ENCODE measurements around the gene ZP4.

The ZP4 gene, protein sequence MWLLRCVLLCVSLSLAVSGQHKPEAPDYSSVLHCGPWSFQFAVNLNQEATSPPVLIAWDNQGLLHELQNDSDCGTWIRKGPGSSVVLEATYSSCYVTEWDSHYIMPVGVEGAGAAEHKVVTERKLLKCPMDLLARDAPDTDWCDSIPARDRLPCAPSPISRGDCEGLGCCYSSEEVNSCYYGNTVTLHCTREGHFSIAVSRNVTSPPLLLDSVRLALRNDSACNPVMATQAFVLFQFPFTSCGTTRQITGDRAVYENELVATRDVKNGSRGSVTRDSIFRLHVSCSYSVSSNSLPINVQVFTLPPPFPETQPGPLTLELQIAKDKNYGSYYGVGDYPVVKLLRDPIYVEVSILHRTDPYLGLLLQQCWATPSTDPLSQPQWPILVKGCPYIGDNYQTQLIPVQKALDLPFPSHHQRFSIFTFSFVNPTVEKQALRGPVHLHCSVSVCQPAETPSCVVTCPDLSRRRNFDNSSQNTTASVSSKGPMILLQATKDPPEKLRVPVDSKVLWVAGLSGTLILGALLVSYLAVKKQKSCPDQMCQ

DNA sequence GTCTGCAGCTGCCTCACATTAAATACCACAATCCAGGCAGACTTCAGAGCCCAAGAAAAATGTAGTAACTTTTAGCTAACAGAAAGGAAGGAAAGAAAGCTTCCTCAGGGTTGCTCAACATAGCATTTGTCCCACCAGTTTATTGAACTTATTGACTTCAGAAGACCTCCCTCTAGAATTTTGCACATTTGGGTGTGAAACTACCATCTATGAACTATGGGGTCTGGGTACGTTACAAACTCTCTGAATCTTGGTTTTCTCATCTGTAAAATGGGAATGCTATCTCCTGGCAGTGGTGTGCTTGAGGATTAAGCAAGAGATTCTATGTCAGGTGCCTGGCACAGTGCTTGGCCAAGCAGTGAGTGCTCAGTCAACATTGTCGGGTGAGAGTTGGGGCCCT lies at the start of gene ZP4:
Gene ZP4 (minus strand): TSS at position 101 of the 400 bp plus-strand sequence. CDS start 287 bp downstream, outside the sequence.
- Mint-ChIP-seq H3K27me3 (ENCODE audit: low read depth) (no peaks in the 10 kb centered on the region), H3K27ac (no peak within 1 kb of the TSS), H3K4me1 (ENCODE audit: low read depth) (no peaks in the 10 kb centered on the region), H3K9me3 (no peaks in the 10 kb centered on the region), H3K4me3 (no peak within 1 kb of the TSS), H3K36me3 (ENCODE audit: low read depth) (no peaks in the 10 kb centered on the region)

DNA sequence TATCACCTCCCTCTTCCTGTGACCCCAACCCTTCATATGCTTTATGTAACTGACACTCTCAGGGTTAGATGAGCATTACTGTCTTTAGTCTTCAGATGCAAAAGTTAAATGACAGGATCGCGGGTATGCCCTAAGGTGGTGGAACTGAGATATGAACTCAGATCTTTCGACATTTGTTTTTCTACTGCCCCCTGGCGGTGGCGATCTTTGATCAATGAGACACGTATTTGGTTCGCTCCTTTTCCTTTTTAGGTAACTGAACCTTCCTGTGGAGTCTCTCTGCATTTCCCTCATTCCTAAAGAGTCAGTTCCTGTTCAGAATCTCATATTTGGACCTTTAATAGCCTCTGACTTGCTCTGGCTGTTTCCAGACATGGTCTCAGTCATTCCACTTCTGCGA lies 47.8 kb upstream of the ZP4 start:
- Mint-ChIP-seq H3K36me3 (ENCODE audit: low read depth) (no peaks in the 10 kb centered on the region), H3K27me3 (ENCODE audit: low read depth) (no peaks in the 10 kb centered on the region), H3K27ac (no peak overlapping the region), H3K9me3 (peaks cover 9% of the 10 kb centered on the region), H3K4me1 (ENCODE audit: low read depth) (no peaks in the 10 kb centered on the region), H3K4me3 (no peak overlapping the region)

DNA sequence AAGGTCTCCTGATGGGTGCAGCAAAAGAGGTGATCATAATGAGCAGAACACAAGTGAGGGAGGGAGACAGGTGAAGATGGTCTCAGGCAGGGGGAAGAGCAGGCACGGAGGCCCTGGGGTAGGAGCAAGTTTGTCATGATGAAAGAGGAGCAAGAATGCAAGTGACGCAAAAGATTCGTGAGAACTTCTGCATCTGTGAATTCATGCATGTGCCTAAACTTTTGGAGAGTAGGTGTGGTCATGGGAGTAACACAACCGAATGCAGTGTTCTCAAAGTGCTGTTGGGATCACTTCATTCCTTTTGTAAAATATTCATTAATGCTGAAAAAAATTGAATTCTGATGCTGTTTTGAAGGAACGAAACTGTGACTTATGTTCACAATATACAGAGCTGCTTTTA lies 47.3 kb upstream of the ZP4 start:
- H3K4me1 Mint-ChIP-seq (ENCODE audit: low read depth) = no peaks in the 10 kb centered on the region
- no peak overlapping the region for H3K27ac Mint-ChIP-seq
- no peaks in the 10 kb centered on the region for H3K27me3 Mint-ChIP-seq (ENCODE audit: low read depth)
- no peak overlapping the region for H3K4me3 Mint-ChIP-seq
- H3K9me3 Mint-ChIP-seq = peaks cover 9% of the 10 kb centered on the region
- no peaks in the 10 kb centered on the region for H3K36me3 Mint-ChIP-seq (ENCODE audit: low read depth)

DNA sequence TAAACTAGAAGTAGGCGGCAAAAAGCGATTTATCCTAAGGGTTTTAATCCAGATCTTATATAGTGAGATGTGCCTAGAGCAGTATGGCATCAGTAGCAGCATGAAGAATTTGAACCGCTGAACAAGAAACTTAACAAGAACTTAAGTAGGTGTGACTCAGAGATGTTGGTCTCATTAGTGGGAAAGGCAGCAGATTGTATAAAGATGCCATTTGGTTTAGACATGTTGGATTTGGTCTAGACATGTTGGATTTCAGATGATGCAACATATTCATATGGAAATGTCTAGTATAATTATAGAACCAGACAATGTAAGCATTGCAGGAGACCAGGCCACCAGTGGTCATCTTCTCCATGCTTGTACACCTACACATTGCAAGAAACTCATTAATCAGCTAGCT lies 42.1 kb upstream of the ZP4 start:
- no peaks in the 10 kb centered on the region for H3K36me3 Mint-ChIP-seq (ENCODE audit: low read depth)
- H3K27me3 Mint-ChIP-seq (ENCODE audit: low read depth) = no peaks in the 10 kb centered on the region
- no peaks in the 10 kb centered on the region for H3K4me1 Mint-ChIP-seq (ENCODE audit: low read depth)
- no peak overlapping the region for H3K4me3 Mint-ChIP-seq
- H3K27ac Mint-ChIP-seq = no peak overlapping the region
- H3K9me3 Mint-ChIP-seq = peaks cover 7% of the 10 kb centered on the region

DNA sequence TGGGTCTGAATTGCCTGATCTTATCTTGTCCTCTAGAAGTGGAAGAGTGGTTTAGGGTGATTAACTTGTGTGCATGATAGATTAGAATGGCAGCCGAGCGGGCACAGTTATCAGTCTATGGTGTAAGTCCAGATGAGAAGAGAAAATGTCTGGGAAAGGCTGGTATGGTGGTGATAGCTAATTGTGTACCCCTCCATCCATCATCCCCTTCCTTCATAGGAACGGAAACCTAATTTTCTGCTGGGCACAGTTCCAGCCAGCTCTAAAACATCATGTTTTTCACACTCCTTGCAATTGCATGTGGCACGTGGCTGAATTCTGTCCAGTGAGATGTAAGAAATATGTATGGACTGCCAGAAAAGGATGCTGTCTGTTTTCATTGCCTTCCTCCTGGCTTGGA lies 40.9 kb upstream of the ZP4 start:
- H3K27ac Mint-ChIP-seq = no peak overlapping the region
- H3K4me1 Mint-ChIP-seq (ENCODE audit: low read depth) = no peaks in the 10 kb centered on the region
- H3K36me3 Mint-ChIP-seq (ENCODE audit: low read depth) = no peaks in the 10 kb centered on the region
- no peak overlapping the region for H3K4me3 Mint-ChIP-seq
- H3K9me3 Mint-ChIP-seq = peaks cover 6% of the 10 kb centered on the region
- no peaks in the 10 kb centered on the region for H3K27me3 Mint-ChIP-seq (ENCODE audit: low read depth)

DNA sequence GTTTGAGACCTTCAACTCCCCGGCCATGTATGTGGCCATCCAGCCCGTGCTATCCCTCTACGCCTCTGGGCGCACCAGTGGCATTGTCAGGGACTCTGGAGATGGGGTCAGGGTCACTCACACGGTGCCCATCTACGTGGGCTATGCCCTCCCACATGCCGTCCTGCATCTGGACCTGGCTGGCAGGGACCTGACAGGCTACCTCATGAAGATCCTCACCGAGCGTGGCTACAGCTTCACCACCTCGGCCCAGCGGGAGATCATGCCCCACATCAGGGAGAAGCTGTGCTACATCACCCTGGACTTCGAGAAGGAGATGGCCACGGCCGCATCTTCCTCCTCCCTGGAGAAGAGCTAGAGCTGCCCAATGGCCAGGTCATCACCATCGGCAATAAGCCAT lies 36.5 kb upstream of the ZP4 start:
- H3K36me3 Mint-ChIP-seq (ENCODE audit: low read depth) = no peaks in the 10 kb centered on the region
- no peak overlapping the region for H3K4me3 Mint-ChIP-seq
- H3K27ac Mint-ChIP-seq = no peak overlapping the region
- no peaks in the 10 kb centered on the region for H3K4me1 Mint-ChIP-seq (ENCODE audit: low read depth)
- no peaks in the 10 kb centered on the region for H3K27me3 Mint-ChIP-seq (ENCODE audit: low read depth)
- no peaks in the 10 kb centered on the region for H3K9me3 Mint-ChIP-seq

DNA sequence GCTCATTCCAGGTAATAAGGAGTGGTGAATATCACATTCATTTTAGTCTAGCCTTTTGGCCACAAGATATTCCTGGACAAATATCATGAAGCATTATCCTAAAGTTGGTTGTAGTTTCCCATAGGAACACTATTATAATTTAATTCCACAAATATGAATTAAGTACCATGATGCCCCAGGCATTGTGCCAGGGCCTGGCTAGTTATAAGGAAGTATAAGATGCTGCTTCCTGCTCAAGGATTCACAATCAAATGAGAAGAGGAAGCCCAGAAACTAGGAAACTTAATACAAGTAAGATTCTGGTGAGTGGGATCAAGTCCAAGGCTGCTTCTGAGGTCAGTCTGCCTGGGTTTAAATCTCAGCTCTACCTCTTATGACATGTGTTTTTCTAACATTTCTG lies 30.6 kb upstream of the ZP4 start:
- H3K27me3 Mint-ChIP-seq (ENCODE audit: low read depth) = no peaks in the 10 kb centered on the region
- H3K36me3 Mint-ChIP-seq (ENCODE audit: low read depth) = no peaks in the 10 kb centered on the region
- H3K9me3 Mint-ChIP-seq = peaks cover 23% of the 10 kb centered on the region
- H3K4me3 Mint-ChIP-seq = no peak overlapping the region
- H3K27ac Mint-ChIP-seq = no peak overlapping the region
- no peaks in the 10 kb centered on the region for H3K4me1 Mint-ChIP-seq (ENCODE audit: low read depth)

DNA sequence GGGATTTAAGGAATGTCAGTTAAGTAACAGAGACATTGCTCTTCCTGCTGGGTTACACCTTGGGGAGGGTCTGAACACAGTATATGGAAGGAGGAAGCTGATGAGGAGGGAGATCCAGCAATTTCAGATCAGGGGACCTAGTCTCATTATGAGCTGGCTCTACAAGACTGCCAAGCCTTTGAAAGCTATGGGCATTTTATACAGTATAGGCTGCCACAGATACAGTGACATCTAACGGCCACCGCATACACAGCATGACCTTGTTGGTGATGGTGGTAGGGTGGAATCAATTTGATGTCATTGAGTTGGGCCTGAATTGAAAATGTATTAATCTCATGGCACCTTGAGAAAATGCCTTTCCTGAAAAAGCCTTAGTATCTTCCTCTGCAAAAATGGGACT lies 22.6 kb upstream of the ZP4 start:
- Mint-ChIP-seq H3K27ac (no peak overlapping the region), H3K9me3 (peaks cover 20% of the 10 kb centered on the region), H3K27me3 (ENCODE audit: low read depth) (no peaks in the 10 kb centered on the region), H3K36me3 (ENCODE audit: low read depth) (no peaks in the 10 kb centered on the region), H3K4me1 (ENCODE audit: low read depth) (no peaks in the 10 kb centered on the region), H3K4me3 (no peak overlapping the region)

DNA sequence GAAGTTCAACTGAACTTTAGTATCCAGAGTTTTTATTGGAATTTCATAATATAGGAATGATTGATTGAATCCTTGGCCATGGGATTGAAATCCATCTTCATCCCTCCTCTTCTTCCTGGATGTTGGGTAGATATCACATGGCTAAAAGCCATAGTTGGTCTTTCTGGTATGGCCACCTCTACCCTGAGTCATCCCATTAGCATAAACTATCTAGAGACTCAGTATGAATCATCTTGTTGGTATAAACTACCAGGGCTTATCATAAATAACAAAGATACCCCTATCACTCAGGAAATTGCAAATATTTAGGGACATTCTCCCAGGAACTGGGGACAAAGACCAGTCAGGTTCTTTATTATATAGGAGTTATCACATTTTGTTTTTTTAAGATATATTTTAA lies 21.2 kb upstream of the ZP4 start:
- no peaks in the 10 kb centered on the region for H3K36me3 Mint-ChIP-seq (ENCODE audit: low read depth)
- peaks cover 13% of the 10 kb centered on the region for H3K9me3 Mint-ChIP-seq
- H3K4me3 Mint-ChIP-seq = no peak overlapping the region
- H3K27me3 Mint-ChIP-seq (ENCODE audit: low read depth) = no peaks in the 10 kb centered on the region
- H3K4me1 Mint-ChIP-seq (ENCODE audit: low read depth) = no peaks in the 10 kb centered on the region
- no peak overlapping the region for H3K27ac Mint-ChIP-seq

DNA sequence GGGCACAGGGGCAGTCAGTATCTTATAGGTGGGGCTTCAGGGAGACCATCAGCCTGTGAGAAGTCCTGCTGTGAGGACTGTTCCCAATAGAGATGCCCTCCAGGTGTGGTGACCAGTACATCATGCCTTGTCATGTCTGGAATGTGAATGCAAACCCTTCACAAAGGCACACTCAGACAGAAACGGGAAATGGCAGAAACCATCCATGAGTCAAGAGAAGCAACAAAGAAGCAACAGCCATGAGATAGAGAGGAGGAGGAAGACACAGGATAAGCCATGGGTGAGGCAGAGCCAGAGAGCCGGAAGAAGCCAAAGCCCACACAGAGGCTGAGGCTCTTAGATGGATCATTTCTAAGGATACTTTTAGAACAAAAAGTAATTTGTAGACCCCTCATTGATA lies 20.1 kb upstream of the ZP4 start:
- no peaks in the 10 kb centered on the region for H3K4me1 Mint-ChIP-seq (ENCODE audit: low read depth)
- no peaks in the 10 kb centered on the region for H3K27me3 Mint-ChIP-seq (ENCODE audit: low read depth)
- H3K36me3 Mint-ChIP-seq (ENCODE audit: low read depth) = no peaks in the 10 kb centered on the region
- H3K9me3 Mint-ChIP-seq = peaks cover 6% of the 10 kb centered on the region
- no peak overlapping the region for H3K4me3 Mint-ChIP-seq
- H3K27ac Mint-ChIP-seq = no peak overlapping the region

DNA sequence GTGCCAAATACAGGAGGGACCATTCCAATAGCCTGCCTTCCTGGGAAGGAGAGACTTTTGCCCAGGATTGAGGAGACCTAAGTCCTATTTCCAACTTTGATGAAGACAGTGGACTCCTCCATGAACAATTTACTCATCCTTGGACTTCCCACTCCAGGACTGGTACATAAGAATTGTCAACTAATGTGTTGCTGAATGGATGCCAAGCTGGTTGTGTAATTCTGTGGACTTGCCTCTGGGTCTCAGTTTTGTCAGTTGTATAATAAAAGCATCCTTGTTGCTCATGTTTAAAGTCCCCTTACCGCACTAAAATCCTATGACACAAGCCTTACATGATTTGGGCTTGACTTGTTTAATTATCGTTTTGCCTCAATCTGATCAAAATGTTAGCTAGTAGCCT lies 13.2 kb upstream of the ZP4 start:
- Mint-ChIP-seq H3K27me3 (ENCODE audit: low read depth) (no peaks in the 10 kb centered on the region), H3K36me3 (ENCODE audit: low read depth) (no peaks in the 10 kb centered on the region), H3K4me3 (no peak overlapping the region), H3K9me3 (no peaks in the 10 kb centered on the region), H3K27ac (no peak overlapping the region), H3K4me1 (ENCODE audit: low read depth) (no peaks in the 10 kb centered on the region)

DNA sequence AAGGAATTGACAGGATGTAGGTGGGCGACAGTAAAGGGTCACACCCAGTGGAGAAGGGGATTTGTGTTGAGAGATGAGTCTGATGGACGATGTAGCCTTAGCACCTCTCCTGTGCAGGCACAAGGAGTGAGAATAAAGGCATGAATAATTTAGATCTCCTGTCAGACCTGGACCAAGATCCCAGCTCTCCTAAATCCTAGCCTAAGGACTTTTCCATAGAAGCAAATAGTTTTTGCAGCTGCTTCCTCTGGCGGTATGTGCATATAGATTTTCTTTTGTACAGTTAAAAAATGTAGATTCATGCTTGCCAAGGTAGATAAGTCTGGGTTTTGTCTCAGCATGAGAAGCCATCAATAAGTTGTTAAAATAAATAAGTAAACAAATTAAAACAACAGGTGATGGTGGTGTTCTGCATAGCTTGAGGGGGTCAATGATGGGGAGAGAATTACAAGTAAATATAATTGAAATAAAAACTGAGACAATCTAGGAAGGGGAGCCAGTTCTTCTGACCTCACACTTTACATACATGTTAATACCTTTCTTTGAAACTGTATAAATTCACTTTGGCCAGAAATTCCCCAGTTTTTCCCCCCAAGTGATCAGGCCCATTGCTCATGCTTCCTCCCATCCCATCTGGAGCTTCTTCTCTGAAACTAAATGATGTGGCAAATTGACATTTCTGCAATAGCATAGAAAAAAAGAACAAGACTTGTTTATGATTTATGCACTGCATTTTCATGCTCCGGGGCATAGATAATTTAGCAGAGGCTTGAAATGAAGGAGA lies 12.4 kb upstream of the ZP4 start:
- Mint-ChIP-seq H3K27me3 (ENCODE audit: low read depth) (no peaks in the 10 kb centered on the region), H3K4me1 (ENCODE audit: low read depth) (no peaks in the 10 kb centered on the region), H3K36me3 (ENCODE audit: low read depth) (no peaks in the 10 kb centered on the region), H3K4me3 (no peak overlapping the region), H3K27ac (no peak overlapping the region), H3K9me3 (no peaks in the 10 kb centered on the region)

DNA sequence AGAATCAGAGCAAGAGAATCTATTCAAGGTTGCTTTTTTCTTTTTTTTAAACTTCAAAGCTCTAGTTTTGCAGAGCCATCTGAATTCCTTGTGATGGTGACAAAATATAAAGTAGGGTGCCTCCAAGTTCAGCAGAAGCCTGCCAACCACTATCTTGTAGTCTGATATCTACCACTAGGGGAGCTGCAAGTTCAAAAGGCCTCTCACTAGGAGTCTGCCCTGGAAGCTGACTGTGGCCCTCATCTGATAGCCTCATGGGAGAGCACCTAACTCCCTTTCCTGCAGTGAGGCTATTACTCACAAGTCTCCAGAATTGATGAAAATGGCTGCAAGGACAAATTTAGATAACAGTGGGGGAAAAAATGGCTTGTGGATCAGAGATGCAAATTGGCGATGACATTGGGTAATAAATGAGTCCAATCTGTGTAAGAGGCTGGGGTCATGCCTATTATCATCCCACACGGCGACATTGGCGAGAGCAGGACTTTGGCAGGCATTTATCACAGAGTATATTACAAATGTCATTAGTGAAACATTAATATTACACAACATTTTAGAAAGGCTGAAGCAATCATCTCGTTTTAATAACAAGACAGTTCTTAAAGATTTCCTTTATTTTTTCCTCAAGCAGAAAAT lies 10.7 kb upstream of the ZP4 start:
- Mint-ChIP-seq H3K4me1 (ENCODE audit: low read depth) (no peaks in the 10 kb centered on the region), H3K4me3 (no peak overlapping the region), H3K36me3 (ENCODE audit: low read depth) (no peaks in the 10 kb centered on the region), H3K27ac (no peak overlapping the region), H3K27me3 (ENCODE audit: low read depth) (no peaks in the 10 kb centered on the region), H3K9me3 (no peaks in the 10 kb centered on the region)

DNA sequence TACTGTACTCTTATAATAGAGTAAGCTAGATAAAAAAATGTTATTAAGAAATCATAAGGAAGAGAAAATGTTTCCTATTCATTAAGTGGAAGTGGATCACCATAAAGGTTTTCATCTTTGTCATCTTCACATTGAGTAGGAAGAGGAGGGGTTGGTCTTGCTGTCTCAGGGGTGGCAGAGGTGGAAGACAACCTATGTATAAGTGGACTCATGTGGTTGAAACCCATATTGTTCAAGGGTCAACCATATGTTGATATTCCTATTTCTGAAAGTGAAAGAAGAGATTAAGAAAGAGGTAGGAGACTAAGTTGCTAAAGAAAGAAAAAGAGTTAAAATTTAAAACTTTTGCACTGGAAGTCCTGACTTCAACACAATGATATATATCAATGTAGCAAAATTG lies 4.9 kb upstream of the ZP4 start:
- H3K4me1 Mint-ChIP-seq (ENCODE audit: low read depth) = no peaks in the 10 kb centered on the region
- no peak overlapping the region for H3K27ac Mint-ChIP-seq
- no peaks in the 10 kb centered on the region for H3K9me3 Mint-ChIP-seq
- no peak overlapping the region for H3K4me3 Mint-ChIP-seq
- H3K27me3 Mint-ChIP-seq (ENCODE audit: low read depth) = no peaks in the 10 kb centered on the region
- no peaks in the 10 kb centered on the region for H3K36me3 Mint-ChIP-seq (ENCODE audit: low read depth)

DNA sequence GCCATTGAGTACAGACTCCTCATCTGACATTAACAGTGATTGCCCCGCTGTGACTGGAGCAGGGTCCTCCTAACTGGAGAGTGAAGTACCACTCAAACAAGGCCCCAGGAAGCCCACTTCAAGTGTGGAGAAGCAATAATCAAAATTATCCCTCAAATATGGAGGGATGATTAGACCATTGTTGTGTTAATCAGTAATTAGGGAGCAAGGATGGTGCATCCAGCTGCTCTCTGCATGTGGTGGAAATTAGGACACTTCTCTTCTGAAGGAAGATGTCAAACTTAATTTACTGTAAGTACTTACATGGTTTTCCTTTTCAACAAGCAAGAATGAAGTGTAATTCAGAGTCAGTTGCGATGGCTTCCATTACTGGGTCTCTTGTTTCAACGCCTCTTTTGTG lies 3.4 kb upstream of the ZP4 start:
- Mint-ChIP-seq H3K4me3 (no peak overlapping the region), H3K9me3 (no peaks in the 10 kb centered on the region)

More for the DNA sequence above, 3.4 kb upstream of the ZP4 start:
- no peaks in the 10 kb centered on the region for H3K36me3 Mint-ChIP-seq (ENCODE audit: low read depth)
- no peaks in the 10 kb centered on the region for H3K27me3 Mint-ChIP-seq (ENCODE audit: low read depth)
- no peak overlapping the region for H3K27ac Mint-ChIP-seq
- no peaks in the 10 kb centered on the region for H3K4me1 Mint-ChIP-seq (ENCODE audit: low read depth)

Measured in T-helper 1 cell treated with Interleukin-12 subunit alpha and Interleukin-12 subunit beta and Interleukin-4 antibody, amounts not matched to agents 30 μg/mL and 1 μg/mL, for 36 hours (primary cell).